MG63 (cell line): Measurements from ENCODE around the gene DOCK8. TPM values are rescaled to one million over a fixed set of nuclear protein-coding genes. Genes with fewer than 3 reads are reported as not detected.

ENCODE experiments used
- DNase-seq: peaks from one replicate; pipeline ENCODE4 v3.0.0-alpha.2; 2020
- H3K27me3 ChIP-seq: fragments of 250-450 bp; sonication (Bioruptor Pico); 2 replicates; pipeline ENCODE4 v1.5.1; 2020; ENCODE audit warnings: mild to moderate bottlenecking, moderate library complexity
- H3K36me3 ChIP-seq: fragments of 250-450 bp; sonication (Bioruptor Pico); 2 replicates; pipeline ENCODE4 v1.5.1; 2020; ENCODE audit warnings: mild to moderate bottlenecking, moderate library complexity
- H3K4me3 ChIP-seq: fragments of 250-450 bp; sonication (Bioruptor Pico); 2 replicates; pipeline ENCODE4 v1.5.1; 2020; ENCODE audit warnings: mild to moderate bottlenecking, moderate library complexity
- H3K9me3 ChIP-seq: fragments of 250-450 bp; sonication (Bioruptor Pico); 2 replicates; pipeline ENCODE4 v1.5.1; 2020; ENCODE audit warnings: mild to moderate bottlenecking, moderate library complexity
- total RNA-seq: library from RNA; depleted of rRNA; stranded (reverse); fragments of >200 nt; shearing (Covaris generic); gene quantifications from 2 replicates; pipeline ENCODE4 v1.2.3, GENCODE V29; 2014; ENCODE audit warnings: low replicate concordance

Gene DOCK8
- total RNA-seq, 1 experiment from 2014 or later: 6.5 TPM

DNA sequence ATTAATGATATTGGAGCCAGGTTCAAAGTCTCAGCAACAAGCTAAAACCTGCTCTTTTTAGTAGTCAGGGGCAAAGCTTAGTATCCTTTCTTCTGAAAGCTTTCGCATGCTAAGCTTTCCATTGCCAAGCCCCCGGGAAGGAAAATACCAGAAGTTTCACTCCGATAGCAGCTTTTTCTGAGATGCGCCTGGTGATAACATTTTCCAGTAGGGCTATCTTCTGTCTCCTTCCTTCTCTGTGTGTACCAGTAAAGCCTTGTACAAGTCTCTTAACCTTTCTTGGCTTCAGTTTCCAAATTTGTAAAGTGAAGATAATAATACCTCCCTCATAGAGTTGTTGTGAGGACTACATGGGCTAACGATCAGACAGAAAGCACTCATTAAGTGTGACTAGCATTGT, 36.7 kb downstream of the DOCK8 start:
- Histone ChIP-seq H3K36me3 (no peaks in the 10 kb centered on the region), H3K27me3 (no peaks in the 10 kb centered on the region), H3K9me3 (no peaks in the 10 kb centered on the region), H3K4me3 (no peak overlapping the region)
- DNase-seq: no peak

DNA sequence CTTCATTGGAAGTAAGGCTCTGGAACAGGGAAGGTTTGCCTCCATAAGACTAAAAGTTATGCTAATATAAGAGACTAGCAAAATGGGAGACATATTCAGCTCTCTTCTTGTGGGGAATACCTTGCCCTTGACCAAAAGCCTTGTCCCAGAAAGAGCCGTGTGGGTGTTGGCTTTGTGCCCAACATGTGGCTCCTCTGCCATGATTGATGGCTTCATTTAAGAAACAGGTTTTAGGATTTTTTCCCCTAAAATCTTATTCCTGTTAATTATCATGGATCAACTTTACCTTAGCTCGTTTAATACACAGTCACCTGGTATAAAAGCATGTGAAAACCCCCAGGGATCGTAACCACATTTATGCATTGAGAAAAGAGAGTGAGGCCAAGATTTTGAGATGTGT, 38.9 kb downstream of the DOCK8 start:
- Histone ChIP-seq H3K4me3 (no peak overlapping the region), H3K9me3 (no peaks in the 10 kb centered on the region), H3K36me3 (no peaks in the 10 kb centered on the region), H3K27me3 (no peaks in the 10 kb centered on the region)
- no peak for DNase-seq

DNA sequence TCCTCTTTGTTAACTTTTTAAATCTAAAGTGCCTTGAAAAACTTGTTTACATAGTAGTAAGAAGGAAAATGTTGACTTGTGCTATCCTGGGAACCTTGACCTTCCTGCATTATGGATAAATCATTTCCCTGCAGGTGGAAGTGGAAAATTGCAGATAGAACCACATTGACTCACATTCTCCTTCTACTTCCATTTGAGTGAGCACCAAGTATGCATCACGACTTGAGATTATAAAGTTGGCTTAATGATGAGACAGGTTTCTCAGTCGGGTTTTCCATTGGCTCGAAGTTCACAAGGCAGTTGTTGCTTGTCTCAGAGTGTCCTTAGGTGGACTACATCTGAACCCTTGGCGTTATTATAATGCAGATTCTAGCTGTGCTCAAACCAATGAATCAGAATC, 39.9 kb downstream of the DOCK8 start:
- no peaks in the 10 kb centered on the region for H3K36me3 ChIP-seq
- no peaks in the 10 kb centered on the region for H3K27me3 ChIP-seq
- H3K4me3 ChIP-seq: no peak overlapping the region
- DNase-seq: no peak
- no peaks in the 10 kb centered on the region for H3K9me3 ChIP-seq

- no peak for DNase-seq
- H3K9me3 ChIP-seq: no peaks in the 10 kb centered on the region
- no peak overlapping the region for H3K4me3 ChIP-seq
- H3K27me3 ChIP-seq: no peaks in the 10 kb centered on the region
- no peaks in the 10 kb centered on the region for H3K36me3 ChIP-seq
Measured at GRCh38 chr9:257957-258356, 43.3 kb downstream of the DOCK8 start.

GRCh38 chr9:259405-260404, 45.0 kb downstream of the DOCK8 start:
- Histone ChIP-seq H3K27me3 (no peaks in the 10 kb centered on the region), H3K36me3 (no peaks in the 10 kb centered on the region), H3K9me3 (no peaks in the 10 kb centered on the region), H3K4me3 (no peak overlapping the region)
- DNase-seq: no peak

DNA sequence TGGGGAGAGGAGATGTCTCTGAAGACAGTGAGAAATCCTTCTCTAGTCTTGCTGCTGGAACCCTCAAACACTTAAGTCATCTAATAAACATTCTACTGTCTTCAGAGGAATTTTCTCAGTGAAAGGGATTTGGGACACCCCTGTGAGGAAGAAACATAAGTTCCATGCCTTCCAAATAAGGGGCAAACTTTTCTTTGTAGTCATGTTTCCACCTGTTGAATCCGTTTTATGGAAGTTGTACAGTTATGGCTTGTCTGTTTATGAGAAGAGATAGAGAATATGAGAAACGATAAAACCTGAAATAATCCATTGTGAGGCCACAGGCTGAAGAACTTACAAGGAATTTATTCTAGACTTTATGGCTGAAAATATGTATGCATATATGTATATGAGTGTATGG, 49.6 kb downstream of the DOCK8 start:
- Histone ChIP-seq H3K4me3 (no peak overlapping the region), H3K36me3 (no peaks in the 10 kb centered on the region), H3K9me3 (no peaks in the 10 kb centered on the region), H3K27me3 (no peaks in the 10 kb centered on the region)
- DNase-seq: no peak

DNA sequence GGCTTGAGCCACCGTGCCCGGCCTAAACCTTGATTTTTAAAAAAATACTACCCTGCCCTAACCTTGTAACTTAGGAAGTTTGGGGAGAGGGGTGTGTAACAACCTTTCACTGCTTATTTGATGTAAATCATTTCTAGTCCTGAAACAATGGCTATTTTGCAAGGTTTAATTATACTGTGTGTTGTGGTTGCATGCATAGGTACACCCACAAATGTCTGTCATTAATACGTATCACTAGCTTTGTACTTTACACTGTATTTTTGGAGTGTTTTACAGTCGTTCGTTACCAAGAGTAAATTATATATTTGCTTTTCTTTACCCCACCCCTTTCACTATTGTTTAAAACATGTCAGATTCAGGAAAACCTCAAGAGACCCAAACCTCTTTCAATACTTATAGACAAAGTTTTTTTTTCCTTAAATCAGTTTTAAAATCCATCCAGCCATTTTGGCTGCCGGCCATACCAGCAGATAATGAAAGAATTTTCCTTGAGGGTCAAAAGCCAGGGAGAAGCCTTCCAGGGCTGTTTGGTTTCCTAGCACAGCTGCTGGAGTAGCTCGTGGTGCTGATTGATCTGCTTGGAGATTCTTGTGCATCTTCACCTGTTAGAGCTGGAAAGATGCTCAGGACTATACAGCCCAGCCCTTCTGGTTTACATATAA, 50.7 kb downstream of the DOCK8 start:
- DNase-seq: no peak
- H3K4me3 ChIP-seq: no peak overlapping the region
- H3K27me3 ChIP-seq: no peaks in the 10 kb centered on the region
- H3K36me3 ChIP-seq: no peaks in the 10 kb centered on the region
- no peaks in the 10 kb centered on the region for H3K9me3 ChIP-seq

GRCh38 chr9:266228-266627, 51.6 kb downstream of the DOCK8 start:
- no peak for DNase-seq
- Histone ChIP-seq H3K4me3 (no peak overlapping the region), H3K27me3 (no peaks in the 10 kb centered on the region), H3K36me3 (no peaks in the 10 kb centered on the region), H3K9me3 (no peaks in the 10 kb centered on the region)

DNA sequence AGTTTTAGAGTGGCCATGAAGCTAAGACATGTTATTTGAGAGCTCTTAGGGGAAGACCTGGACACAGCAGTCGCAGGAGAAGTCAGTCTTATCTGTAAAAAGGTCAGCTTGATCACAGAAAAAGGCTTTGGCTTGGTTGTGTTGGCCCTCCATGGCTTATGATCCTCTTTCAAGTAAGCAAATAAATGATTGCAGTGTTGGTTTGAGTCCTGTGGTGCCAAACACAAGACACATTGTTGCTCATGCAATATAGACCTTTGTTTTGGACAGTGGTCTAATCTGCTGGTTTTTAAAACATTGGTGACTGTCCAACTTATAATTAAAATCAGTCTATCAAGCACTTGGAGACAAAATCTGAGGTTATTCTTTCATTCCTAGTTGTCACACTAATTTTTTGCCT, 54.0 kb downstream of the DOCK8 start:
- no peaks in the 10 kb centered on the region for H3K27me3 ChIP-seq
- H3K4me3 ChIP-seq: no peak overlapping the region
- DNase-seq: no peak
- no peaks in the 10 kb centered on the region for H3K9me3 ChIP-seq
- H3K36me3 ChIP-seq: no peaks in the 10 kb centered on the region

DNA sequence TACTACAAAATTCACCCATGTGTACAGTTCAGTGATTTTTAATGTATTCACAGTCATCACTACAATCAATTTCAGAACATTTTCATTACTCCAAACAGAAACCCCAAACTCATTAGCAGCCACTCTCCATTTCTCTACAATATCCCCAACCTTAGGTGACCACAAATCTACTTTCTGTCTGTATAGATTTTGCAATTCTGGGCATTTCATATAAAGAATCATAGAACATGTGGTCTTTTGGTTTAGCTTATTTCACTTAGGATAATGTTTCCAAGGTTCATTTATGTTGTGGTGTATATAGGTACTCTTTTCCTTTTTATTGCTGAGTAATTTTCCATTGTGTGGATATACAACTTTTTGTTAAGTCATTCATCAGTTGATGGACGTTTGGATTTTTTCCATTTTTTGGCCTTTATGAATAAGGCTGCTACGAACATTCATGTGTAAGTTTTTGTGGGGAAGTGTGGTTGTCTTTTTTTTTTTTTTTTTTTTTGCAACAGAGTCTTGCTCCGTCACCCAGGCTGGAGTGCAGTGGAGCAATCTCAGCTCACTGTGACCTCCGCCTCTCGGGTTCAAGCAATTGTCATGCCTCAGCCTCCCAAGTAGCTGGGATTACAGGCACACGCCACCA, 54.5 kb downstream of the DOCK8 start:
- Histone ChIP-seq H3K27me3 (no peaks in the 10 kb centered on the region), H3K36me3 (no peaks in the 10 kb centered on the region), H3K9me3 (no peaks in the 10 kb centered on the region), H3K4me3 (no peak overlapping the region)
- no peak for DNase-seq

DNA sequence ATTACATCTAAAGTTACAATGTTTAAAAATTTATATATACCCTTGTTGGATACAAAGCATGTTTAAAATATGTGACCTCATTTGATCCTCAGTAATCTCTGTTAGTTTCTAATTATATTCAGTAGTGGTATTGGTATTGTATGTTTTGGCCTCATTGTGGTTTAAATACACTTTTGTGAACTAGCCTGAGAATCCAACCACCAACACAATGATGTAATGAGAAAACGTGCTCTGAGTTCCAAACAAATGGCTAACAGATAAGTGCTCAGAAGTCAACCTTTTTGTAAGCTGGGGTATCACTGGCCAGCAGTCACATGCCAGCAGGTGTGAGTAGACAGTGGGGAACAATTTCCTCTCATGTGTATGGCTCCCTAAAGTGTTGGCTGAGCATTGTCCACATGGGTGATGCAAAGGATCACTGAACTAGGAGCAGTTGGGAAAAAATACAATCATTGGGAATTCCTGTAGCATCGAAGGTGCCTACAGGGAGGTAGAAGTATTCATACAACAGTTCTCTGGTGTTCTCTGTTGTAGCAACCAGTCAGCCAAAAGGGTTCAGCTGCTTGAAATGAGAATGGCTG, 56.1 kb downstream of the DOCK8 start:
- Histone ChIP-seq H3K27me3 (no peaks in the 10 kb centered on the region), H3K36me3 (no peaks in the 10 kb centered on the region), H3K4me3 (no peak overlapping the region), H3K9me3 (no peaks in the 10 kb centered on the region)
- no peak for DNase-seq

- no peaks in the 10 kb centered on the region for H3K27me3 ChIP-seq
- no peaks in the 10 kb centered on the region for H3K9me3 ChIP-seq
- DNase-seq: no peak
- no peaks in the 10 kb centered on the region for H3K36me3 ChIP-seq
- H3K4me3 ChIP-seq: no peak overlapping the region
Measured at GRCh38 chr9:272251-273213, 57.9 kb downstream of the DOCK8 start.

- Histone ChIP-seq H3K4me3 (no peak overlapping the region), H3K9me3 (no peaks in the 10 kb centered on the region), H3K27me3 (no peaks in the 10 kb centered on the region), H3K36me3 (no peaks in the 10 kb centered on the region)
- no peak for DNase-seq
Measured at GRCh38 chr9:274406-274805, 59.7 kb downstream of the DOCK8 start.

- Histone ChIP-seq H3K36me3 (no peaks in the 10 kb centered on the region), H3K27me3 (no peaks in the 10 kb centered on the region), H3K4me3 (no peak overlapping the region), H3K9me3 (no peaks in the 10 kb centered on the region)
- no peak for DNase-seq
Measured at GRCh38 chr9:277601-278295, 63.1 kb downstream of the DOCK8 start.

GRCh38 chr9:278651-279050, 64.0 kb downstream of the DOCK8 start:
- no peak overlapping the region for H3K4me3 ChIP-seq
- no peak for DNase-seq
- H3K36me3 ChIP-seq: no peaks in the 10 kb centered on the region

DNA sequence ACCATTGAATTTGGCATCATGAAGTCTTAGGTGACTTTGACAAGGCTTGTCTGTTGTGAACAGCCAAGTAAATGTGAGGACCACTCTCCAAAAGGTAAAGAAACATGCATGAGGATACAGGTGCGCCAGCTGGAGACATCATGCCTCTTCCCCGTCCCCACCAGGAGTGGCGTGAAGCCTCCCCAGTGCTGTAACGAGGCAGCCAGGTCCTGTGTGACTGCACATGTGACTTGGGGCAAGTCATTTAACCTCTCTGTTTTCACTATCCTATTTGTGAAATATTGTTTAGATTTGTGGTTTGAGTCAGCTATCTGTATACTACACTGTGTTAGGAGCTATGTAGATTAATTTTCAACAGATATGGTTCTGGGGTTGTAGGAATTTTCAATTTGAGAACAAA, 65.0 kb downstream of the DOCK8 start:
- Histone ChIP-seq H3K4me3 (no peak overlapping the region), H3K9me3 (no peaks in the 10 kb centered on the region), H3K36me3 (no peaks in the 10 kb centered on the region), H3K27me3 (no peaks in the 10 kb centered on the region)
- DNase-seq: no peak

More at GRCh38 chr9:278651-279050, 64.0 kb downstream of the DOCK8 start:
- no peaks in the 10 kb centered on the region for H3K9me3 ChIP-seq
- H3K27me3 ChIP-seq: no peaks in the 10 kb centered on the region
